Natural killer cell (primary cell): ENCODE results near the gene NECTIN1. TPM values are rescaled to one million over a fixed set of nuclear protein-coding genes. Genes with fewer than 3 reads are reported as not detected.
A peak's percentile ranks its signal among the peaks of the same experiment; 100 is the strongest.

Source experiments
- ATAC-seq, 3 donors: fragments of 150-1000 bp in 2 of 3; fragments of 200-7000 bp in 1 of 3; cut with Tn5 transposase; 1 replicate in 1 of 3; 2 replicates in 2 of 3; pipeline ENCODE4 v1.10.0; 2021; ENCODE audit warnings: mild to moderate bottlenecking in 2 of 3, moderate library complexity in 2 of 3
- DNase-seq, 2 donors: peaks; one replicate each; pipeline versions ENCODE4 v3.0.0 to v3.0.0-alpha.2; 2013 to 2021; ENCODE audit warnings: mixed read lengths in 1 of 2
- H3K27ac ChIP-seq: one replicate; pipeline ENCODE4 v1.5.1; 2013; ENCODE audit warnings: mild to moderate bottlenecking, low read length
- H3K27me3 ChIP-seq: one replicate; pipeline ENCODE4 v1.6.1; 2013; ENCODE audit warnings: low read length; ENCODE audit not compliant: control insufficient read depth, insufficient read depth
- H3K36me3 ChIP-seq: one replicate; pipeline ENCODE4 v1.6.1; 2013; ENCODE audit warnings: low read length; ENCODE audit not compliant: control insufficient read depth, insufficient read depth
- H3K4me1 ChIP-seq: one replicate; pipeline ENCODE4 v1.6.1; 2013; ENCODE audit warnings: low read length; ENCODE audit not compliant: control insufficient read depth, insufficient read depth
- H3K4me3 ChIP-seq: one replicate; pipeline ENCODE4 v1.5.1; 2013; ENCODE audit warnings: low read length
- H3K9me3 ChIP-seq: one replicate; pipeline ENCODE4 v1.6.1; 2013; ENCODE audit warnings: low read length; ENCODE audit not compliant: control insufficient read depth, insufficient read depth
- H3K27ac Mint-ChIP-seq, 2 donors: one replicate each; pipeline ENCODE4 v1.8.0; 2022; ENCODE audit warnings: mild to moderate bottlenecking in 2 of 2, mixed read lengths in 2 of 2, moderate library complexity in 1 of 2
- H3K27me3 Mint-ChIP-seq, 2 donors: one replicate each; pipeline ENCODE4 v1.8.0; 2022; ENCODE audit warnings: low read depth in 2 of 2, mixed read lengths in 2 of 2
- H3K36me3 Mint-ChIP-seq: one replicate; pipeline ENCODE4 v1.8.0; 2022; ENCODE audit warnings: mixed read lengths
- H3K4me1 Mint-ChIP-seq, 2 donors: one replicate each; pipeline ENCODE4 v1.8.0; 2022; ENCODE audit warnings: mixed read lengths in 2 of 2
- H3K4me3 Mint-ChIP-seq: one replicate; pipeline ENCODE4 v1.8.0; 2022; ENCODE audit warnings: mild to moderate bottlenecking, moderate library complexity, mixed read lengths
- H3K9me3 Mint-ChIP-seq, 2 donors: one replicate each; pipeline ENCODE4 v1.8.0; 2022; ENCODE audit warnings: mixed read lengths in 2 of 2
- CTCF ChIP-seq: fragments of 200-600 bp; IDR thresholded peaks from one replicate; pipeline ENCODE4 v1.8.0; 2022; ENCODE audit warnings: antibody characterized with exemption
- WGBS: methylation state at CpG from one replicate; pipeline ENCODE4 v1.1.7; 2013; ENCODE audit warnings: missing lambda C conversion rate; ENCODE audit not compliant: insufficient coverage; 5-methylcytosine and 5-hydroxymethylcytosine counted together
- intact Hi-C: fragments of 100-400 bp; cut with micrococcal nuclease; formaldehyde crosslinking; loops from one replicate; pipeline ENCODE4 v1.14.2; 2022
- total RNA-seq, 4 donors: library from RNA; stranded (reverse); fragments of 120-200 nt in 1 of 4; gene quantifications; one replicate each; pipeline versions ENCODE4 v1.2.3 to v1.2.4, GENCODE V29; 2013 to 2022

Gene NECTIN1
- total RNA-seq, 3 donors from 2014 or later (not counting 1 experiment from before 2014, with no cell fraction given) = 5.8 to 18.8 (median 7.8) TPM

DNA sequence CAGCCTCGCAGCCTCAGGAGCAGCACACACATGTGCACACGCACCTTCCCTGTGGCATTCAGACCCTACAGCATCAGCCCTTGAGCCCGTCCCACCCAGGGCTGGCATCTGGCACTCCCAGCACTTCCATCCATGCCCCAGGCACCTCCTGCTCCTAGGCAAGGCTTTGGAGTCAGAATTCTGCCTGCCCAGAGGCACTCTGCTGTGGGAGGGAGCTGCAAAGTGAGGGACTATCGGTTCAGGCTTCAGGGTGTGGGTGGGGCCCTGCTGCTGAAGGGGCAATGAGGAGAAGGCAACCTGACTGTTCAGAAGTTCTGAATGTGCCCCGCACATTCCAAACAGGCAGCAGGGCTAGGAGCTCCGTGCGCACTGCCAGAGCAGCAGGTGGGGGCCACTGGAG is 39.7 kb downstream of the NECTIN1 start:
- H3K4me1 Mint-ChIP-seq = peaks cover 56 to 78% of the 10 kb centered on the region in 2 donors
- TF ChIP-seq CTCF = no peak
- no peak overlapping the region for H3K27ac Mint-ChIP-seq
- Histone ChIP-seq H3K4me3 (no peak overlapping the region), H3K27me3 (peaks cover 47% of the 10 kb centered on the region), H3K9me3 (no peaks in the 10 kb centered on the region), H3K4me1 (peaks cover 82% of the 10 kb centered on the region), H3K36me3 (no peaks in the 10 kb centered on the region), H3K27ac (no peak overlapping the region)
- H3K27me3 Mint-ChIP-seq = peaks cover 53 to 56% of the 10 kb centered on the region in 2 donors
- no peak for ATAC-seq
- no peaks in the 10 kb centered on the region for H3K36me3 Mint-ChIP-seq
- 94% methylated on average over 7 of the region's 7 CpGs for WGBS
- intact Hi-C loops = no loop called here
- no peaks in the 10 kb centered on the region for H3K9me3 Mint-ChIP-seq
- DNase-seq = no peak
- H3K4me3 Mint-ChIP-seq = no peak overlapping the region

GRCh38 chr11:119688356-119688755 is 40.6 kb downstream of the NECTIN1 start:
- no peaks in the 10 kb centered on the region for H3K36me3 ChIP-seq
- no peaks in the 10 kb centered on the region for H3K9me3 Mint-ChIP-seq
- H3K36me3 Mint-ChIP-seq = no peaks in the 10 kb centered on the region
- no peak overlapping the region for H3K4me3 ChIP-seq
- 81% methylated on average over 4 of the region's 4 CpGs for WGBS
- no peak overlapping the region for H3K27ac Mint-ChIP-seq
- peaks cover 56 to 78% of the 10 kb centered on the region in 2 donors for H3K4me1 Mint-ChIP-seq
- DNase-seq (no peak), ATAC-seq (no peak)
- H3K9me3 ChIP-seq = no peaks in the 10 kb centered on the region
- intact Hi-C loops = no loop called here
- peaks cover 49 to 52% of the 10 kb centered on the region in 2 donors for H3K27me3 Mint-ChIP-seq
- H3K4me3 Mint-ChIP-seq = peak overlapping the region; percentile 21
- H3K4me1 ChIP-seq = peaks cover 82% of the 10 kb centered on the region
- peaks cover 45% of the 10 kb centered on the region for H3K27me3 ChIP-seq
- no peak for TF ChIP-seq CTCF
- H3K27ac ChIP-seq = no peak overlapping the region

- H3K4me3 ChIP-seq = no peak overlapping the region
- intact Hi-C loops = no loop called here
- Mint-ChIP-seq H3K27me3 (peaks cover 47 to 54% of the 10 kb centered on the region in 2 donors), H3K4me1 (peaks cover 51 to 78% of the 10 kb centered on the region in 2 donors), H3K36me3 (no peaks in the 10 kb centered on the region), H3K4me3 (no peak overlapping the region), H3K9me3 (no peaks in the 10 kb centered on the region), H3K27ac (no peak overlapping the region)
- no peaks in the 10 kb centered on the region for H3K36me3 ChIP-seq
- H3K27ac ChIP-seq = no peak overlapping the region
- H3K4me1 ChIP-seq = peaks cover 75% of the 10 kb centered on the region
- ATAC-seq (no peak), DNase-seq (no peak)
- TF ChIP-seq CTCF = no peak
- peaks cover 45% of the 10 kb centered on the region for H3K27me3 ChIP-seq
- 91% methylated on average over 15 of the region's 15 CpGs for WGBS
- H3K9me3 ChIP-seq = no peaks in the 10 kb centered on the region
Observed at GRCh38 chr11:119687373-119688046, 41.5 kb downstream of the NECTIN1 start.
